Islet of Langerhans (tissue), 1 donor: ENCODE data around the gene MYO5B.
"Not testable (repeated sequence)": the region's sequence is repeated elsewhere in the genome, so short reads cannot be mapped to it uniquely, and the experiment has no call there.

Experiments used
- FAIRE-seq: peaks from one replicate; lab custom pipeline; 2011; peaks lifted over from hg19 to GRCh38; lab: Jason Lieb, UNC

The MYO5B gene

DNA sequence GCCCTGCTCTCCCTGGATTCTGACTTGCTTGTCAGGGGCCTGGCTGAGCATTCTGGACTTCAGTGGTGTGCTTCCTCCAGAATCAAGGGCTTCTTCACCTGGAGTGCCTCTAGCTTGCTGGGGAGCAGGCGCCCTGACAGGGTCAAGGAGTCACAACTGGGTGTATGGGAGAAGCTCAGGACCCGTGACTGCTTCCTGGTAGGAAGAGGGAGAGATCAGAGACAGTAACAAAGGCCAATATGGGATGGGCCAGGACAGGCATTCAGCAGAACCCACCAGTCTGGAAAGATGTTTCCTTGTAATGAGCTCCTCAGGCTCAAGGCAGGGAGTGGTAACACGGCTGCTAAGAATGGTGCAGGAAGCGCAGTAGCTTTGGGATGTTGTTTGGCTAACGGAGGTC lies 277.2 kb downstream of the MYO5B start:
- FAIRE-seq, result no peak

DNA sequence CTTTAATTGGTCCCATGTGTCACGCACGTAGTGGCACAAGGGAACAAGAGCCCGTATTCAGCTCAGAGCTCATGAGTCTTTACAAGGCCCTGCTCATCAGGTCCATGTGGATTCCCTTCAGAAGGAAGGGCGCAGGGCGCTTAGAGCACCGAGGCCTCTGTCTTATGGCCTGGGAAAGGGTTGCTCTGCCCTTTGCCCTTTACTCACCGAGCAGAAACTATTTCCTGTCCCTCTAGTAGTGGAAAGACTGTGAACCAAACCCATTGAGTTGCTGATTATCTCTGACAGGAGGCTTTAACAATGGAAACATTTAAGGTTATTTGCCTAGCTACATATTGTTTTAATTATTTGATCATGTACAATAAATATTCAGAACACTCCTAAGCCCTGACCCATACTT lies 279.6 kb downstream of the MYO5B start:
- no peak for FAIRE-seq

DNA sequence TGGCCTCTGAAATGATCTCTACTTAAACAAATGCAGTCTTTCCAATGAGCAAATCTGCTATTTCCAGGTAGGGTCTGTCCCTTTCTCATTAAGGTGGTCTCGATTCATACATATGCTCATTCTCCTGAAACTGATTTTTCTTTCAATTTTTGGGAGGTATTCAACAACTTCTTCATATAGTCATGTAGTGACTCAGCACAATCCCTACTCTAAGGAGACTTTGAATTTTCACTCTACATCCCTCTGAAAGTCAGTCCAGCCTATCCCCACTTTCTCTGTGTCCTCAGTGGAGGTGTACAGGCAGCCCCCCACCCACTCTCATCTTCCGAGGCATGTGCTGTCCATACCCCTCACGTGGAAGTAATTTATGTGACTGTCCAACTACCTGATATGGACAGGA lies 281.7 kb downstream of the MYO5B start:
- FAIRE-seq, result no peak

DNA sequence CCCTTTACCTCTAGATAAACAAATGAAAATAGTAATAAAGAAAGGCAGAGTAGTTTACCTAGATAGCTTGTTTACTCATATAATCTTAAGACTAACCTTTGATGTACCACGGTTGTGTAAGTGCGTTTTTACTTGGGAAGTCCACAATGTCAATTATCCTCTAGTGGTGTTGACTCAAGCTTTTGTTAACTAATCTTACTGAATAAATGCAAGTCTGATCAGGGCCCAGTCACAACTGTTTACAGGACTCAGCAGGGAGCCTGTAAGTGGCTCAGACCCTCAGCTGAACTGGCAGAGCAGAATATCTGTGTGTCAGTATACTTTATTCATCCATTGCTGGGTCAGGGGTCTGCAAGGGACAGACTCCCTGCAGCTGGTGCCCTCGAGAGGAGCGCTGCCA lies 283.5 kb downstream of the MYO5B start:
- no peak for FAIRE-seq

DNA sequence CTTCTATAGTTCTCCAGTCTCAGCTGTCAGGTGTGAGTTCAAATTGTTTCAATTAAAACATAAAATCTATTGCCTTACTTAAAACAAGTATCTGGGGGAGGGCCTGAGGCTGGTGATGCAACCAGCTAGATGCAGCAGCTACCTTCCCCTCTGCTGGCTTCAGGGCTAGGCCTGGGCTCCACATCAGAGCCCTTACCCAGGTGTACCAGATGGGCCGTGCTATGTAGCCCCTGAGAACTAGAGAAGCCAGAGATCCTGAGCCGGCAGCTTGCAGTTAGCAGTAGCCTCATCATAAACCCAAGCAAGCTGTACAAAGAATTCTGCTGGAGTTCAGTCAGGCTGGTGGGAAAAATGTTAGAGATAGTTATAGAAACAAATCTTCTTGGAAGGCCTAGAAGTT lies 284.0 kb downstream of the MYO5B start:
- FAIRE-seq, result no peak

DNA sequence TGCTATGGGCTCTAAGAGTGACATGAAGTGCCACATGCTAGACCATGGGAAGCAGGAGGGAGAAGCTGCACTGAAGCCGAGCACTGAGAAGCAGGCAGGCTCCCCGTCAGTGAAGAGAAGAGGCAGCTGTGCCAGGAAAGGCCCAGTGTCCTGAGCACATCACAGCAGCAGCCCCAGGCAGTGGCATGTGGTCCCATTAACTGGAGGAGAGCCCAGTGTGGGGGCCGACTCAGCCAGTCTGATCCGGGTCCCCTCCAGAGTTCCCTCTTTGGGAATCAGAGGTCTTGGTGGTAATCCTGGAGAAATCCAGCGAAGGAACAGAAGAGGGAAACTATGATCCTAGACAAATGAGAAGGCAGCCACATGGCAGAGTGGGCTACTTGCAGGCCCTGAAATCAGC lies 284.9 kb downstream of the MYO5B start:
- no peak for FAIRE-seq

DNA sequence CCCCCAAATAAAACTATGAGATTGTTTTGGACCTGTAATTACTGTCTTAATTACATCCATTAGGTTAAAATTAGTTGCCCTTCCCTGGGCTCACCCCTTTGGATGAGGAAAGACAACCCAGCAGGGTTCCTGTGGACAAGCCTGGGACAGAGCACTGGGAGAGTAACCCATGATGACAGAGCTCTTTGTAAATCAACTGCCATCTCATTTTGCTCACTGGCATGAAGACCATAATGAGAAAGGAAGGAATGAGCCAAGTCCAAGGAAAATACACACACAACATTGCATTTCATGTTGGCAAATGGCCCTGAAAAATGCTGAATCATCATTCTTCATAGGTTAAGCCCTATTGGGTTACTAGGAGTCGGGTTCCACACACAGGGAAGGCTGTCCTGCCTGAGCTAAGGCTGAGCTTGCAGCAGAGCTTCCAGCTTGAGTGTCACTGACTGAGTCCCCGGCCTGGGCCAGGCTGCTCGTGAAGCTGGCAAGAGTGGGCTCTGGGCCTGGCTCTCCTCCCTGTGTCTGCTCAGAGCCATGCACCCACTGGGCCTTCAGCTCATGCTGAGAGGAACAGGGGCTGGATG lies 287.5 kb downstream of the MYO5B start:
- FAIRE-seq, result peak; percentile 53

DNA sequence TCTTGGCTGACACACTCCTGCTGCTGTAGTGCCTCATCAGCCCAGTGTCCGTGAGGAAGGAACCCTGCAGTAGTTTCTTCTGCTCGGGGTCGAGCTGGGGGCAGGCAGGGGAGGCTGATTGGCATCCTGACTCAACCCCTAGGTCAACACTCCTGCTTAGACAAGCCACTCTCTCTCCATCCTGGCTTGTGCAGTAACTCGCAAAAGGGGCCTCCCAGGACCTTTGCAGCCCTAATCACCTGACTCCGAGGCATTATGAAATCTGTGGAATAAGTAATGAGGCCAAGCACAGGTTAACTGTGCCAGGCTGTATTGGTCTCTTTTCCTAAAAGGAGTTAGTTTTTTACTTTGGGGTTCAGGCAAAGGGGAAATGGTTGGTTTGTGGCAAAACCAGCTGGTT lies 289.2 kb downstream of the MYO5B start:
- no peak for FAIRE-seq

DNA sequence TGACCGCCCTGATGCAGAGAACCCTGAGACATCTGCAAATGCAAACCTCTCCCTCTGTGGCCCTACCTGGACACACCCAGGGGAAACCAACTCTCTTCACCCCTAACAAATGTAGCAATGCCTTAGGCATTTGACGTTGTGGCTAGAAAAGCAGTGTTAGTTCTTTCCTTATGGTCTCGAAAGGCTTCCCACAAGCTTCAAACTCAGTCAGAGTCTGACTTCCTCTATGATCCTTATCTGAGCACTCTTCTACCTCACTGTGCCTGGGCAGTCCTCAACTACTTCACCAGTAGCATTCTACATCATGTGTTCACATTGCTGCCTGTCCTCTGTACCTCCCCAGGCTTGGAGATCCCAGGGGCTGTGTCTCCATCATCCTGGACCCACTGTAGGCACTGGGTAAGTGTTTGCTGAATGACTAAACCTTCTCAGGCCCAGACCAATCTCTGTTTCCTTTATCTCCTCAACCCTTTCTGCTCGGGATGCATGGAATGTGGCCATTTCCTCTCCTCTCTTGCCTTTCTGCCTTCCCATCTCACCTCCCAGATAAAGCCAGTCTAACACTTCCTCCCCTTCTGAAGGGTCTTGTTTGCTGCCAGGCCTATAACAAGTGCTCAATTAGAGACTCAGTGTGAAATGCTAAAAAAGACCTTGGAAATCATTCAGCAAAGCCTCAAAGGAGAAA lies 289.9 kb downstream of the MYO5B start:
- FAIRE-seq, result no peak

DNA sequence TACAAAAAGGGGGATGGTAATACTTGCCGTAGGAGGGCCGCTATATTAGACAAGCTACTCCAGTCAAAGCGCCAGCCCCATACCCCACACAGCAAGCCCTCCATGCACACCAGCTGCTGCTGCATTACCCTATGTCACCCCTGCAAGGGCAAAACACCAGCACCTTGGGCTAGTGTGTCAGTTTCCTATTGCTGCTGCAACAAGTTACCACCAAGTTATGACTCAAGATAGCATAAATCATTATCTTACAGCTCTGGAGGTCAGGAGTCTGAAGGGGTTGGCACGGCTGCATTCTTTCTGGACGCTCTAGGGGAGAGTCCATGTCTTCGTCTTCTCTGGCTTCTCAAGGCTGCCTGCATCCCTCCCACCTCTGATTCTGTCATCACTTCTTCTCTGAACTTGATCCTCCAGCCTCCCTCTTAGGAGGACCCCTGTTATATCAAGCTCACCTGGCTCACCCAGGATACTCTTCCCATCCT lies 293.0 kb downstream of the MYO5B start:
- no peak for FAIRE-seq

DNA sequence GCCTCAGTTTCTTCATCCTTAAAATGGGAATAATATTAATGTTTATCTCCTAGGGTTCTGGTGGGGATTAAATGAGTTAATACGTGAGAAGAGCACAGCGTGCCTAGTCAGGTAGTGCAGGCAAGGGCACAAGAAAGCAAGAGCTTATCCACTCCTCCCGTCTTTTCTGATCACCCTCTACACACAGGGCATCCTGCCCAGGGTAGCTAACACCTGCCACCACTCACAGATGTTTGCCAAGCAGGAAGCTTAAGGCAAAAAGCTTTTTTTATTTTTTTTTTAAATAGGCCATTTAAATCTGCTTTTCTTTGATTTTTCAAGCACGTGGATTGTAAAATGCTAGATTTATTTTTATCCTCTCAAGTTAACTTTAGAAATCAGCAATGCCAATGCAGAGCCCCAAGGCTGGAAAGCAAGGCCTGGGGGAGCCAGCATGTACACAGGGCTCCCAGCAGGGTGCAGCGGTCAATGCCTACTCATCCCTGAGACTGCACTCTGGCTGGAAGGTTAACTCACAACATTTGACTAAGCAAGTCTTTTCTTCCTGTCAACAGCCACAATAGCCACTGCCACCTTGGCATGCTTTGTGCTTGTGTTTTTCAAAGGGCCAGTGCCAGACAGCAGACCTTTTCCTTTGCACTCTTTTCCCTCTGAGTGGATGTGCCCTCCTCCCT lies 295.2 kb downstream of the MYO5B start:
- no peak for FAIRE-seq

DNA sequence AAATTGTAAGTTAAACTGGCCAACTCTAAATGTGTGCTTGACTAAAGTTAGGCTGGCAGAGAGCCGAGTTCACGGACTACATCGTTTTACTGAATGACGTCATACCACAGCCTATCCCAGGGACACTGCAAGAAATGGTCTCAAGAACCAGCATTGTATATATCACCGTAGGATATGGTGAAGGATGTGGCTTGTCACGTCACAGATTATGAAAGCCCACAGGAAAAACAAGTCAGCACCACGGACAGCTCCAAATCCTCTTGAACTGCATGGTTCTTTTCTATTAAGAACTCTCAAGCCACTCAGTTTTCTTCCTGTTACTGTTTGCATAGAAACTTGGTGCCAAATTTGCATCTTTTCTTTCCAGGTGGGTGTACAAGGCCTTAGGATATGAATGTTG lies 296.5 kb downstream of the MYO5B start:
- FAIRE-seq, result no peak

DNA sequence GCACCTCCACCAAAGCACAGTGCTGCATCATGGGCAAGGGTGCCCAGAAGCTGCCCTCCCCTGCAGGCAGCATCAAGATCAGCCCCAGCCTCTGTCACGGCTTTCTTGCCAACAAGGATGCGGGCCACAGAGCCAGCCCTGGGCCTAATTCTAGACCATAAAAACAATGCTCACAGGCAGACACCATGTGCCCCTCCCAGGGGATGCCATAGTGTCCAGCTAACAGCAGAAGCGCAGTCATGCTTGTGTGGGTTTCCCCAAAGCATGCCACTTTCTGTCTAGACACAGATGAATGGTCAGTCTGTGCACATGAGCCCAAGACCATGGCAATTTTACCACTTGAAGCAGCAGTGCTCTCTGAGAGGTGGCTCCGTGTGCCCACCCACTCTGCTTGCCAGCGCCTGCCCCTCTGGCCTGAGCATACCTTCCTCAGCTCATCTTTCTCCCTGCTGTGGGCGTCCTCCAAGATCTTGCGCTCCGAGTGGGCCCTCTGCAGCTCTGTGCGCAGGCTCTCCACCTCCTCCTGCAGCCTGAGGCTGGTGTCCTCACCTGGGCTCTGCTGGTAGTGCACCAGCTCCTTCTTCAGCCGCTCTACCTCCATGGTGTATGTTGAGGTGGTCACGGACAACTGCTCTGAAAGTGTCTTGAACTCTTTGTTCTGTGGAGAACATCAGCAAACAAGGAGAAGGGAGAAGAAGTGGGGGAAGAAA lies 300.3 kb downstream of the MYO5B start:
- FAIRE-seq, result no peak

DNA sequence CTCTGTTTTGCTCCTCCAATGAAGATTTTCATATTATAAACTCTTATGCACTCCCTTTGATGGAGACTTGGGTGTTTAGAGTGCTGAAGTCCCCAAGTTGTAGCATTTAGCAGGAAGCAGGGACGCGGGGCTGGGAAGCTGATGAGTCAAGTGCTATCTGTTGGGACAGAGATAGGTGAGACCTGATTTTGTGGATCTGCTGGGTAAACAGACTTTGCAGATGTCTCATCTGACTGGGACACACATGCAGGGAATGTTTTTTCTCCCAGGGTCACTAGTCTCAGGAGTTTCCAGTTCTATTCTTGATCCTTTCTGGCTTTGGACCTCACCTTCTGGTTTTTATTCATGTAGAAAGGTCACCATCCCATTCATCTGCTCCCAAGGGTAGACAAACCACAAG lies 301.9 kb downstream of the MYO5B start:
- FAIRE-seq, result no peak

DNA sequence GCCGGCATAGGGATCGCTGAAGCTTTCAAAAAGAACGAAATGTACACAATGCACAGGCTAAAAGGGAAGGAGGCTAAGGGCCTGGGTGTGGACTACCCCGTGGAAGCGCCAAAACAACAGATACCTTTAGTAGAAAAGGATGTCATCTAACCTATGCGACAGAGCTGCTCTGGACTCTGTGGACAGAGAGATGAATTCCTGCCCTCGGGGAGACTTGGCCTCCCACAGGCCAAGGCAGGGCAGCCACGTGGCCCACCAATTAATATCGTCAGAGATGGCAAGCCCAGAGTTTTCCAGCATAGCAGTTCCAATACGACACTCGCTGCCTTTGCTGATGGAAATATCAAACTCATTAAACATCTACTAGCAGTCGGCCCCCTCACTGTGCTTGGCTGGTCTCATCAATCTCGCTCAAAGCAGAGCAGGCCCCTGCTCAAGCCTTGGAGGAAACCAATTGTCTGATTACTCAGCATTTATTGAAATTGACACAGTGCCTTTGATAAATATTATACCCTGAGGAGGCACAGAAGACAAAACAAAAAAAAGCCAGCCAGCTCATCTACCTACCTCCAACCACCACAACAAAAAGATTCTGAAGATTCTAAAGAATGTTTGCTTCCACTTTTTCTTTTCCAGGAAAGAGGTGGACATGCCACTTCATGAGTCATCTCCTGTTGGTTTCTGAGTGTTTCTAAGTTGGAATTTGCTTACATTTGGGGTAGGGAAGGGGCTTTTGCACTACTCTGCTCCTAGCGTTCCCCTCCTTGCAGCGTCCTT lies 302.6 kb downstream of the MYO5B start:
- FAIRE-seq, result no peak

DNA sequence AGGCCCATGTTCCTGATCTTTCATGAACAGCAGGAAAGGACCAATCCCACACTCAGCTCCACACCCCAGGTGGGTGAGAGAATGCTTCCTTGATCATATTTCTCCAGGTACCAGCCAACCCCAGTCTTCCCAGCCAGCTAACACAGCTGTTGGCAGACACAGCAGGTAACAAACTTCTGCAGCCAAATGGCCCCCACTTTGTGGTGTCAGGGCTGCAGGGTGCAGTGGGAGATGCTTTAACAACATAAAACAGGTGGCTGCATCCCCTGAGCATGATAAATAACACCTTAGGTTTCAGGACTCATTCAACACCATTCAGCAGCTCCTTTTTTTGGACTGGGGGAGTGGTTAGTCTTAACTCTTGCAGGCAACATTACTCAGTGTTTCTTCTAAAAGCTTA lies 304.9 kb downstream of the MYO5B start:
- no peak for FAIRE-seq

DNA sequence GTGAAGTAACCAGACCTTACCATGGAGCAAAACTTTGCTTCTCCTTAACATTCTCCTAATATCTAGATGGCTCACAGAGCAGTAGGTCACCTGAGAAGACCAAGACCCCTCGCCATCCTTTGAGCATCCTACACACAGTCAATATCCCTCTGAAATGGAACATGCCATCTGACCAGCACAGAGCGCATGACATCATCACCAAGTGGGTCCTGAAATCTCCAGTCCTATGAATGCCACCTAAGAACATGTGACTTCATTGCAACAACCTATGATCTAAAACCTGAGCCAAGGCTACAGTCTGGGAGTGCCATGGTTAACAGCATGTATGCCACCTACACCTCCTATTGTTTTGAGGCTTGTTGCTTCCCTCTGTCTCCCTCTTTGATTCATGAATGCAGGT lies 305.4 kb downstream of the MYO5B start:
- not testable (repeated sequence) for FAIRE-seq

DNA sequence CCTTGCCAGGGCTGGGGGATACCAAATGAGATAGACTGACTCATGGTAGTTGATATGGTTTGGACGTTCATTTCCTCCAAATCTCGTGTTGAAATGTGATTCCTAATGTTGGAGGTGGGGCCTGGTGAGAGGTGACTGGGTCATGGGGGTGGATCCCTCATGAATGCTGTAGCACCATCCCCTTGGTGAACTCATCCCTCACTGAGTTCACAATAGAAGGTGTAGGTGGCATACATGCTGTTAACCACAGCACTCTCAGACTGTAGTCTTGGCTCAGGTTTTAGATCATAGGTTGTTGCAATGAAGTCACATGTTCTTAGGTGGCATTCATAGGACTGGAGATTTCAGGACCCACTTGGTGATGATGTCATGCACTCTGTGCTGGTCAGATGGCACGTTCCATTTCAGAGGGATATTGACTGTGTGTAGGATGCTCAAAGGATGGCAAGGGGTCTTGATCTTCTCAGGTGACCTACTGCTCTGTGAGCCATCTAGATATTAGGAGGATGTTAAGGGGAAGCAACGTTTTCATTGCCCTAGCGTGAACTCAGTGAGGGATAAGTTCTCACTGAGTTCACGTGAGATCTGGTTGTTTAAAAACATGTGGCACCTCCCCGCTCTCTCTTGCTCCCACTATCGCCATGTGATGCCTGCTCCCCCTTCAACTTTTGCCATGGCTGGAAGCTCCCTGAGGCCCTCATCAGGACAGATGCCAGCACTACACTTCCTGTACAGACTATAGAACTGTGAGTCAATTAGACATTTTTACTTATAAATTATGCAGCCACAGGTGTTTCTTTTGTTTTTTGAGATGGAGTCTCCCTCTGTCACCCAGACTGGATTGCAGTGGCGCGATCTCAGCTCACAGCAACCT lies 307.8 kb downstream of the MYO5B start:
- FAIRE-seq, result no peak

DNA sequence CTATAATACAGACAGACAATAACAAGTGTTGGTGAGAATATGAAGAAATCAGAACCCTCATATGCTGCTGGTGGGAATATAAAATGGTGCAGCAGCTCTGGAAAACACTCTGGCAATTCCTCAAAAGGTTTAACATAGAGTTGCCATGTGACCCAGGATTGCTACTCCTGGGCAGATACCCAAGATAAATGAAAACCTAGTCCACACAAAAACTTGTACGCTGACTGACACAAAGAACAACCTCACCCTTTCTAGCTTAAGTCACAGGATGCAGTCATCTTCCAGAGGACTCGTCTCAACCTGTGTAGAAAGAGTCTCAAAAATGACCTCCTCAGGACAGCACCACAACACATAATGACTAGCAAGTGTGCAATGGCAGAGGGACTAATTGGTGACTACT lies 310.0 kb downstream of the MYO5B start:
- no peak for FAIRE-seq

DNA sequence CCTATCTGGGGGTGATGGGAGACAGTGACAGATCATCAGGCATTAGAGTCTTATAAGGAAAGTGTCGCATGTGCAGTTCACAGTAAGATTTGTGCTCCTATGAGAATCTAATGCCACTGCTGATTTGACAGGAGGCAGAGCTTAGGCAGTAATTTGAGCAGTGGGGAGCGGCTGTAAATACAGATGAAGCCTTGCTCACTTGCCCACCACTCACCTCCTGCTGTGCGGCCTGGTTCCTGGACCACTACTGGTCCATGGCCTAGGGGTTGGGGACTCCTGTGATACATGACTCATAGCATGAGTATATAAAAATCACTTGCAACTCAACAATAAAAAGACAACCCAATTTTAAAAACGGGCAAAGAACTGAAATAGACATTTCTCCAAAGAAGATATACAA lies 310.5 kb downstream of the MYO5B start:
- no peak for FAIRE-seq

DNA sequence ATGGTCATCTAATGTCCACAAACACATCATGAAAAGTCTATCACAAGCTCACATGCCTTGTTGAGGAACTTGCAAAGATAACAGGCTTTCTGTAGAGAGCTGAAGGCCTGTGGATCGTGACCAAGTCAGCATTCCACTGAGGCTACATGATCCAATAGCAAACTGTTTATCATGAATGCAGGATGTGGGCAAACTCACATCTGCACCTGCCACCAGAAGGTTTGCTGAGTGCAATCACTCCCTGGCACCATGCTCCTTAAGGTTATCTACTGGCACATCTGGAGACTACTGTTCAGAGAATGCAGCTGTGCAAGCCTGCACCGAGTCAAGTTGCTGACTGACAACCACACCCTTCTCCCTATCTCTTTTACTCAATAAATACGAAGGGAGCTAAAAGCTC lies 314.3 kb downstream of the MYO5B start:
- FAIRE-seq, result no peak

DNA sequence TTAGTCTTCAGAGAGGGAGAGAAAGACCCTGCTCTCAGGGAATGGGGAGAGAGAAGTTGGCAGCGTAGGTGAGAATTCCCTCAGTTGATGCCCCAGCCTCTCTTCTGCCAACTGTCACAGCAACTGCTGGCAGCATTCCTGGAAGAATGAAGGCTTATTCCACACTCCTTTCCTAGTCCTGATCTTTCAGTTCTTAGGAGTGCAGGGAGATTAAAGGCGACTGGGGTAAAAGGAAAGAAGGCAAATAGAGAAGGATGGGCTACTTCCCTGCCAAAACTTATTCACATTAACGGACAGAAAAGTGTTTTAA lies 315.7 kb downstream of the MYO5B start:
- no peak for FAIRE-seq
